T-helper 22 cell (primary cell): ENCODE data around the gene HMG20A.

ENCODE experiments used
- DNase-seq: peaks from one replicate; pipeline ENCODE4 v3.0.0-alpha.2; 2020; ENCODE audit warnings: low read depth

The HMG20A gene

GRCh38 chr15:77478051-77478450 is 57.4 kb downstream of the HMG20A start:
- no peak for DNase-seq

- DNase-seq: no peak
These were observed 58.3 kb downstream of the HMG20A start for GRCh38 chr15:77479015-77479414.

GRCh38 chr15:77480859-77481633 is 60.4 kb downstream of the HMG20A start:
- DNase-seq: no peak

- no peak for DNase-seq
These were observed 61.0 kb downstream of the HMG20A start for GRCh38 chr15:77481670-77482069.

- no peak for DNase-seq
These were observed 61.9 kb downstream of the HMG20A start for GRCh38 chr15:77482570-77482969.

- no peak for DNase-seq
These were observed 62.9 kb downstream of the HMG20A start for GRCh38 chr15:77483425-77484140.

- no peak for DNase-seq
These were observed 64.3 kb downstream of the HMG20A start for GRCh38 chr15:77484994-77485393.

GRCh38 chr15:77486542-77487468 is 66.1 kb downstream of the HMG20A start:
- DNase-seq: no peak

- DNase-seq: no peak
These were observed 66.8 kb downstream of the HMG20A start for GRCh38 chr15:77487469-77487842.

- DNase-seq: no peak
These were observed 67.2 kb downstream of the HMG20A start for GRCh38 chr15:77487888-77488287.

- DNase-seq: no peak
These were observed 69.0 kb downstream of the HMG20A start for GRCh38 chr15:77489647-77490046.

GRCh38 chr15:77493324-77493907 is 72.7 kb downstream of the HMG20A start:
- DNase-seq: no peak

- no peak for DNase-seq
These were observed 73.6 kb downstream of the HMG20A start for GRCh38 chr15:77494073-77494867.

- no peak for DNase-seq
These were observed 74.3 kb downstream of the HMG20A start for GRCh38 chr15:77494964-77495363.

GRCh38 chr15:77495838-77496596 is 75.3 kb downstream of the HMG20A start:
- DNase-seq: no peak

- peak; percentile 24 for DNase-seq
These were observed 76.0 kb downstream of the HMG20A start for GRCh38 chr15:77496715-77497109.

GRCh38 chr15:77497110-77497737 is 76.5 kb downstream of the HMG20A start:
- DNase-seq: no peak

- no peak for DNase-seq
These were observed 77.3 kb downstream of the HMG20A start for GRCh38 chr15:77497942-77498361.

- no peak for DNase-seq
These were observed 78.5 kb downstream of the HMG20A start for GRCh38 chr15:77499087-77499760.
